ENCODE measurements around the gene THOC1. TPM values are rescaled to one million over a fixed set of nuclear protein-coding genes. Genes with fewer than 3 reads are reported as not detected.

THOC1 gene
- total and polyA plus RNA-seq, 2 donors (not counting 1 experiment from before 2014, with no cell fraction given): 18.3 to 78.7 TPM

GRCh38 chr18:183769-184168 lies 84.1 kb downstream of the THOC1 start:
- Histone ChIP-seq H3K4me2 (replicated peaks; ENCODE audit: low read depth, low read length, poor library complexity, severe bottlenecking) (no peak overlapping the region), H2AFZ (ENCODE audit: insufficient read depth, low read depth, low read length, poor library complexity, severe bottlenecking) (no peak overlapping the region), H3K27me3 (replicated peaks in 1 of 4; ENCODE audit: control extremely low read depth in 1 of 4, control insufficient read depth in 3 of 4, insufficient read depth in 4 of 4, low read length in 3 of 4) (no peaks in the 10 kb centered on the region), H3K9me3 (ENCODE audit: control extremely low read depth in 1 of 3, control insufficient read depth in 2 of 3, insufficient read depth in 1 of 3, low read length in 2 of 3) (no peaks in the 10 kb centered on the region), H3K9ac (ENCODE audit: low read length) (no peak overlapping the region), H3K79me2 (ENCODE audit: control insufficient read depth, insufficient read depth, low read length) (peaks cover 8% of the 10 kb centered on the region), H4K20me1 (ENCODE audit: control insufficient read depth, insufficient read depth, low read length, poor library complexity, severe bottlenecking) (peaks cover 5% of the 10 kb centered on the region), H3K4me1 (ENCODE audit: control insufficient read depth in 2 of 2, insufficient read depth in 2 of 2, low read length in 2 of 2) (no peaks in the 10 kb centered on the region), H3K36me3 (replicated peaks in 1 of 2; ENCODE audit: control extremely low read depth in 1 of 2, control insufficient read depth in 1 of 2, extremely low read depth in 1 of 2, insufficient read depth in 2 of 2, low read length in 1 of 2) (peaks cover 7 to 16% of the 10 kb centered on the region in 2 experiments), H3K27ac (ENCODE audit: low read length in 2 of 2) (no peak overlapping the region), H3K4me3 (ENCODE audit: control extremely low read depth in 1 of 5, extremely low read depth in 1 of 5, insufficient read depth in 1 of 5, low read depth in 2 of 5, low read length in 4 of 5) (no peak overlapping the region)
- Mint-ChIP-seq H3K4me1 (peaks cover 6% of the 10 kb centered on the region), H3K27me3 (no peaks in the 10 kb centered on the region), H3K27ac (no peak overlapping the region), H3K4me3 (no peak overlapping the region), H3K9me3 (ENCODE audit: insufficient read depth) (no peaks in the 10 kb centered on the region)
- ChIA-PET POLR2A (no interaction called here), CTCF (no interaction called here)
- WGBS (ENCODE audit: insufficient coverage): no CpG with 5 or more reads among the region's 1 CpG
- intact Hi-C loops (cut with micrococcal nuclease): no loop called here
- DNase-seq: no peak
- ATAC-seq (ENCODE audit: low read depth): no peak
- no peak for TF ChIP-seq EZH2 (IDR thresholded peaks at IDR 0.05; ENCODE audit: borderline replicate concordance, insufficient read depth, low read depth, low read length, poor library complexity, severe bottlenecking)
- TF ChIP-seq CTCF (IDR thresholded peaks at IDR 0.05): no peak

DNA sequence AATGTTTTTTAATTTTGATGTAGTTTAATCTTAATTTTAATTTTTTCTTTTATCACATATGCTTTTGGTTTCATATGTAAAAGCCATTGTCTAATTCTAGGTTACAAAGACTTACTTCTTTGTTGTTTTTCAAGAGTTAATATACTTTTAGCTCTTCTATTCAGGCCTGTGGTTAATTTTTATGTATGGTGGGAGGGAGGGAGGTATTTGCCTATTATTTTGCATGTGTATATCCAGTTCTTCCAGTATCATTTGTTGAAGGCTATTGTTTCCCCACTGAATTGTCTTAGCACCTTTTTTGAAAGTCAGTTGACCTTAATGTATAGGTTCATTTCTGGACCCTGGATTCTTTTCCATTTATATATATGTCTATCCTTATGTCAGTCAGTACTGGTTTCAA lies 86.1 kb downstream of the THOC1 start:
- Mint-ChIP-seq H3K9me3 (ENCODE audit: insufficient read depth) (no peaks in the 10 kb centered on the region), H3K4me3 (no peak overlapping the region), H3K27ac (no peak overlapping the region), H3K27me3 (no peaks in the 10 kb centered on the region), H3K4me1 (peaks cover 7% of the 10 kb centered on the region)
- peaks cover 5% of the 10 kb centered on the region for H4K20me1 ChIP-seq (ENCODE audit: control insufficient read depth, insufficient read depth, low read length, poor library complexity, severe bottlenecking)
- TF ChIP-seq CTCF (IDR thresholded peaks at IDR 0.05) (no peak), EZH2 (IDR thresholded peaks at IDR 0.05; ENCODE audit: borderline replicate concordance, insufficient read depth, low read depth, low read length, poor library complexity, severe bottlenecking) (no peak)
- H3K9me3 ChIP-seq (ENCODE audit: control extremely low read depth in 1 of 3, control insufficient read depth in 2 of 3, insufficient read depth in 1 of 3, low read length in 2 of 3): no peaks in the 10 kb centered on the region
- H3K27ac ChIP-seq (ENCODE audit: low read length in 2 of 2): no peak overlapping the region
- no peaks in the 10 kb centered on the region for H3K4me1 ChIP-seq (ENCODE audit: control insufficient read depth in 2 of 2, insufficient read depth in 2 of 2, low read length in 2 of 2)
- H3K27me3 ChIP-seq (replicated peaks in 1 of 4; ENCODE audit: control extremely low read depth in 1 of 4, control insufficient read depth in 3 of 4, insufficient read depth in 4 of 4, low read length in 3 of 4): no peaks in the 10 kb centered on the region
- ATAC-seq (ENCODE audit: low read depth) (no peak), DNase-seq (no peak)
- no peak overlapping the region for H2AFZ ChIP-seq (ENCODE audit: insufficient read depth, low read depth, low read length, poor library complexity, severe bottlenecking)
- ChIA-PET CTCF (no interaction called here), POLR2A (no interaction called here)
- peaks cover 9 to 16% of the 10 kb centered on the region in 2 experiments for H3K36me3 ChIP-seq (replicated peaks in 1 of 2; ENCODE audit: control extremely low read depth in 1 of 2, control insufficient read depth in 1 of 2, extremely low read depth in 1 of 2, insufficient read depth in 2 of 2, low read length in 1 of 2)
- peaks cover 7% of the 10 kb centered on the region for H3K79me2 ChIP-seq (ENCODE audit: control insufficient read depth, insufficient read depth, low read length)
- H3K4me2 ChIP-seq (replicated peaks; ENCODE audit: low read depth, low read length, poor library complexity, severe bottlenecking): no peak overlapping the region
- intact Hi-C loops (cut with micrococcal nuclease): no loop called here
- H3K9ac ChIP-seq (ENCODE audit: low read length): no peak overlapping the region
- no peak overlapping the region for H3K4me3 ChIP-seq (ENCODE audit: control extremely low read depth in 1 of 5, extremely low read depth in 1 of 5, insufficient read depth in 1 of 5, low read depth in 2 of 5, low read length in 4 of 5)
